Glomerular visceral epithelial cell (primary cell): ENCODE results near the gene KIAA1549.

ENCODE experiments used
- DNase-seq: peaks from one replicate; pipeline ENCODE4 v3.0.0-alpha.2; 2016; ENCODE audit errors: extremely low spot score

Gene KIAA1549

GRCh38 chr7:138975343-138976104, 5.7 kb downstream of the KIAA1549 start:
- DNase-seq, result no peak

GRCh38 chr7:138974675-138975292, 6.4 kb downstream of the KIAA1549 start:
- no peak for DNase-seq

GRCh38 chr7:138974103-138974502, 7.1 kb downstream of the KIAA1549 start:
- no peak for DNase-seq

DNA sequence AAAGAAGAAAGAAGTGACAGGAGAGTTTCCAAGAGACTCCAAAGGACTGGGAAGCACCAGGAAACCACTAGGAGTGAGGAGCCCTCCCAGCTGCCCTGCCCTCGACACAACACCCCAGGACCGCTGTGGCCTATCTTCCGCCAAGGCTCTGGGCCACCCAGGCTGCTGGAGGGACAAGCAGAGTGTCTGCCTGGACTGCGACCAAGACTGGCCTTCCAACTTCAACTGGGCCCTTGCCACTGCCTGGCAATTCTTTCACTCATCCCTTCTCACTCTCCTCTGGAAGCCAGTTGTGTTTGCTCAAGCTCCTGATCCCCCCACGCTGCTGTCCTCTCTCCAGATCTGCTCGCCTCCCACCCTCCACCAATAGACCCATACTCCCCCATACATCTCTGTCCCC, 10.2 kb downstream of the KIAA1549 start:
- DNase-seq, result no peak

DNA sequence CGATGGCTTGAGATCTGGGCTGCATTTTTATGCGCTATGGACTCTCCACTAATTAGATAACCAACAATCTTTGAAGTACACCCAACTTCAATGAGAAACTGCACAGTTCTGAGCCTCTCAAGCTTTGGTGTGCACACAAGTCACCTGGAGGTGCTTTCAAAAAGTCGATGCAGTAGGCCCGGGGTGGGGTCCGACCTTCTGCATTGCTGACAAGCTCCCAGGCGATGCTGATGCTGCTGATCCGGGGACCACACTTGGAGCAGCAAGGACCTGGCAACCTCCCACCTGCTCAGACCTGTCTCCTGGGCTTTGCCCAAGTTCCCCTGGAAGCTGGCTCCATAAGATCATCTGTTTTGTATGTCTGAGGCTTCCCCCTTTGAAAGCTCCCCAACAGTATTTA, 10.7 kb downstream of the KIAA1549 start:
- no peak for DNase-seq

DNA sequence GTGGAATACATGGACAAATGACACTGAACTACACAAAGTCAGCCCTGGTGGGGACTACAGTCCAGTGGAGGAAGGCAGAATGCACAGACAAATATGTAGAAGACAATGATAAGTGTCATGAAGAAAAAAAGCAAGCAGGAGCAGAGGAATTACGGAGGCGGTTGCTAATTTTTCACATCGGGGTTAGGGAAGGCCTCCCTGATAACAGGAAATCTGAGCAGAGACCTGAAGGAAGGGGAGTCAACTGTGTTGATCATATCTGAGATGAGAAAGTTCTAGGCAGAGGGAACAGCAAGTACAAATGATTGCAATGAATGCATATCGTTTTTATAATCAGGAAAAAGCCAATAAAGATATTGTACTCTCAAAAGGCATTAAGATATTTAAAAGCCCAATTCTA, 14.0 kb downstream of the KIAA1549 start:
- DNase-seq, result no peak

GRCh38 chr7:138964624-138965436, 16.4 kb downstream of the KIAA1549 start:
- DNase-seq, result no peak

DNA sequence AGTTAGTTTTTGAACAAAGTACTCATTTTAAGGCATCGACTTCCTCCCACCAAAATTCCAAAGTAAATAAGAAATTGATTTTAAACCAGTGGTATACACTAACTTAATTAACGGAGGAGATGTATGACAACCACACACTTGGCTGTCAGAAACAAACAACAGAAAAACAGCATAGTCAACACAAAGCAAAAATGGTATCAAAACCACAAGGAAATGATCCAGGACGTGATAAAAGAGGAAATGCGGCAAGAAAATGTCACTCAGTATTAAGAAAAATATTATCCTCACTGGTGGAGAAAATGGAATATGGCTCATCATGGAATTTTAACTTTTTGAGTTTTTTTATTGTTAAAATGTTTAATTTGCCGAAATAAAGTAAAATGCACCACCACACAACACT, 17.5 kb downstream of the KIAA1549 start:
- no peak for DNase-seq

DNA sequence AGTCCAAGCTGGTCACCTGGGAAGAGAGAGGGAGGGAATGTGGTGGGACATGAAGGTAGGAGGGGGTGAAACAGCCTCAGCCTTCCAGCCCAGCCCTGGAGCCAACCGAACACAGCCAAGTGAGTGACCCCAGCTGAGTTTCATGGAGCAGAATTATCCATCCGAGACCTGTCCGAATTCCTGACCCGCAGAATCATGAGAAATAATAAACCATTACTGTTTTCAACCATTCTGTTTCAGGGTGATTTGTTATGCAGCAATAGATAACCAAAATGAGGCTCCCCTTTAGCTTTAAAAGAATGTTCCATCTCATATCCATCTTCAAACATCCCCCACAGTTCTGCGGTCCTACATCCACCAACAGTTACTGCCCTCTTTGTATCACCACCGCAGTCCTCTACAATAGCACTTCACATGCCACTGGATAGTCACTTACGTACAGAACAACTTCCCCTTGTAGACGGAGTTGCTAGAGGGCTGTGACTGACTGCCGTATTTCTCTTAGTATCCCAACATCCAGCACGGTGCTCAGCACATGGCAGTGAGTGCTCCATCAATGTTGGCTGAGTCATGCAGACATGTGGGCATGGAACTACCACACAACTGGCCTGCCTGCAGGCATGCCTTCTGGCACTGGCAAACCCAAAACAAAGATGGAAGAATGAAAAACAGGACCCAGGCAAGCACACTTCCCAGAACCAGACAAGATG, 18.5 kb downstream of the KIAA1549 start:
- DNase-seq, result peak; percentile 53

DNA sequence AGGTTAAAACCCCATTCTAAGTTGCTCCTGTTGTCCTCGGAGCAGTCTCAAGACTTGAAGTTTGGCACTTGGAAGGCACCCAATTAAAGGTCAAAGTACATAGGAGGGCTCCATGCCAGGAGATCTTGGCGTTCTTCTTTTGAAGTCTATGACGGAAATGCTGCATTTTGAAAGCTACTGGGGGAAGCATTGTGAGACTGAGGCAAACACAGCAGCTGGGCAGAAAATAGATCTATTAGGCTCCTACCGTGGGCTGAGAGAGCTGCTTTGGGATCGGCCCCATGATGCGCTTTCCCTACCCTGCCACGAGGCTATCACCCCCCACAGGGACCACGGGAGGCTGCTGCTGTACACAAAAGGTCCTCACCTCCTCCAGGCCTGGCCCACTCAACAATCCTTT, 20.0 kb downstream of the KIAA1549 start:
- no peak for DNase-seq

DNA sequence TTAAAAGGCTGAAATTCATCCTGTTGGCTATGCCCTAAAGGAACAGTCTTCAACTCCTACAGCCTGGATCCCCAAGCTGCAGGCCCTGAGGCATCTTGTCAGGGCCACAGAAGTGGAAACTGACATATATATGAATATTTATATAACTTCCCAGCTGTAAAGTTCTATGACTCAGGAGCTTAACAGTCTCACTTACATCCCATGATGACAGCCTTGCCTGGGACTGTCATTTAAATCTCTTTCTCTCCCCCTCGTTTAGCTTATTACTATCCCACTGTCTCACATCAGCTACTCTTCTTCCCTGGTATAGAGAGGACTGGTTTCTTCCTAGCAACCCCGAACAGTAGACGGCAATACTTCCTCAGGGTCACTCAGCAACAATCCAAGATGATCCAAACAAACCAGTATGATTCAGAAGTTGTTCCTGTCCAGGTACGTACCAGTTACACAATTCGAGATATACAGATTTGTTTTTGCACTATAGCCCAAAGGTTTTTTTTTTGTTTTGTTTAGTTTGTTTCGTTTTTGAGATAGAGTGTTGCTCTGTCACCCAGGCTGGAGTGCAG, 22.7 kb downstream of the KIAA1549 start:
- DNase-seq, result no peak

DNA sequence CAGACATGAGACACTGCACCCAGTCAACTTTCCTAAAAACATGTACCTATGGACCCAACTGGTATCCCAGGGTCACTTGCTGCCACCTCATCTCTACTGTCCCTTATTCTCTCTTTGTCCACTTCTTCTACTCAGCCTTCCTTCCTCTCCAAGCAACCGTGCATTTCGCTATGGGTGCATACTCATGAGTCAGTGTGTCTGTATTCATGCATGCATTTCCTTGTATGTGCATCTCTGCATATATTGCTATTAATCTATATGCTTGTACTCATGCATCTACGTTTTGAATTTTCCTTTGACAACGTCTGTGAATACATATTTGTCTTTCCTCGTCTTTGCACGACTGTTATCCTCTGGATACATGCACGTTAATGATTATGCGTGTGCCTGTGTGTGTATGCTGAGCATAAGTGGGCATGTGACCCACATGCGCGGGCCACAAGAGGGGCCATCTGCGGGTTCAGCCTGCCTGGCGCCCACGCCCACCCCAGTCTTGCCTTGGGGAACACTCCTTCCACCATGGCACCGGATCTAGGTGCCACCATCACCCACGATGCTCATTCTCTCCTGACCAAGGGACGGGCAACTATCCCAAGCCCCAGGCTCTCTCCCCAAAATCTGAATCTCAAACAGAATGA, 23.3 kb downstream of the KIAA1549 start:
- no peak for DNase-seq

DNA sequence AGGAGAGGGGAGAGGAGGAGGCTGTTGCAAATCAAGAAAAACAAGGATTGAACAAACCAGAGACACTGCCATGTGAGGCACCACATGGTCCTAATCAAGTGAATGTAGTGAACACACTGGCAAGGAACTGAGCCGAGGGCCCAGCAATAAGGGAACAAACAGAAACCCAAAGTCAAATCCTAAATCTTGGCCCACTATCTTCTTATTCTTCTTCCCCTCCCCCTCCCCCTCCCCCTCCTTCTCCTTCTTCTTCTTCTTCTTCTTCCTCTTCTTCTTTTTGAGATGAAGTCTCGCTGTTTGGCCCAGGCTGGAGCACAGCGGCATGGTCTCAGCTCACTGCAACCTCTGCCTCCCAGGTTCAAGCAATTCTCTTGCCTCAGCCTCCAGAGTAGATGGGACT, 24.0 kb downstream of the KIAA1549 start:
- no peak for DNase-seq

DNA sequence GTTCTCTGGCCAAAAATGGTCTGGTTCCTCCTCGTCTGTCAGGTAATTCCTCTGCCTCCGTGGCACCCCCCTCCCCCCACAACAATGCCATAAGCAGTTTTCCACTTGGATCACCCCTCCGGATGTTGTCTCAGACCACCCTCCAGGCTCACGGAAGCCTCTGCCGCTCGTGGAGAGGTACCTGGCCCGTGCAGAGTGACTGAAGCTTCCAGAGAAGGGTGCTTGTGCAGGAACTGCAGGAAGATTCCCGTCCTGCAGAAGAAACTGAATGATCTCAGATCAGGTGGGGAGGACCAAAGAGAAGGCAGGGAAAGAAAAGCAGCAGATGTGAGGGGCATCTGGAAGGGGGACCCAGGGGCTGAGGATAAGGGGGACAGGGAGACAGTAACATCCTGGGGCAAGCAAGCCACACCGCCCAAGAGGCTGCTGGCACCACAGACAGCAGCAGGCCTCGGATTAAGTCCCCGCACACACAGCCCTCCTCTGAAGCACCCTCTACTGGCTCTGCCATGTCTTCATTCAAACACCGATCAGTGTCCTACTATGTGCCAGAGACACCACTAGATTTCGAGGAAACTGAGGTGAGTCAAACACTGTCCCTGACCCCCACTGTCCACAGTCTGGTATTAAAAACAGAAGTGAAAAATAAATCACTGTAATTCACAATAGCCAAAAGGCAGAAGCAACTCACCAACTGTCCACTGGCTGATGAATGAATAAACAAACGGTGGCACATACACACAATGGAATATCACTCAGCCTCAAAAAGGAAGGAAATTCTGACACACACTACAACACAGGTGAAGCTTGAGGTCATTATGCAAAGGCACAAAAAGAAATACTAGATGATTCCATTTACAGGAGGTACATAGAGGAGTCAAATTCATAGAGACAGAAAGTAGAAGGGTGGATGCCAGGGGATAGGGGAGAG, 26.4 kb downstream of the KIAA1549 start:
- DNase-seq, result no peak

- DNase-seq, result no peak
These were observed 28.4 kb downstream of the KIAA1549 start for GRCh38 chr7:138952791-138953190.

DNA sequence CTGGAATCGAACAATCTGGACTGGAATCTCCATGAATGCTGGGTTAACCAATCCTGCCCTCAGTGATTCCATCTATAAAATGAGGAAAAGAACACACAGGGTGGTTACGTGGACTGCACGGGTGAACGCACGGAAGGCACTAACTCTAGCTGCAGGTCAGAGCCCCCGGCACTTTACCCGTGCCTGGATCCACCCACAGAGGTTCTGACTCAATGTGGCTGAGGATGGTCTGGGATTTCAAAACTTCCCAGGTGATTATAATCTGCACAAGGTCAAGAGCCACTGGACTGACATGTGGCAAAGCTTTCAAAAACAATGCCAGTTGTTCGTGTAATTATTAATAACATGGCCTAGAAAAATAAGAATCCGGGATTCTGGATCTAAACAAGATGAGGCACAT, 29.2 kb downstream of the KIAA1549 start:
- DNase-seq, result peak; percentile 69

DNA sequence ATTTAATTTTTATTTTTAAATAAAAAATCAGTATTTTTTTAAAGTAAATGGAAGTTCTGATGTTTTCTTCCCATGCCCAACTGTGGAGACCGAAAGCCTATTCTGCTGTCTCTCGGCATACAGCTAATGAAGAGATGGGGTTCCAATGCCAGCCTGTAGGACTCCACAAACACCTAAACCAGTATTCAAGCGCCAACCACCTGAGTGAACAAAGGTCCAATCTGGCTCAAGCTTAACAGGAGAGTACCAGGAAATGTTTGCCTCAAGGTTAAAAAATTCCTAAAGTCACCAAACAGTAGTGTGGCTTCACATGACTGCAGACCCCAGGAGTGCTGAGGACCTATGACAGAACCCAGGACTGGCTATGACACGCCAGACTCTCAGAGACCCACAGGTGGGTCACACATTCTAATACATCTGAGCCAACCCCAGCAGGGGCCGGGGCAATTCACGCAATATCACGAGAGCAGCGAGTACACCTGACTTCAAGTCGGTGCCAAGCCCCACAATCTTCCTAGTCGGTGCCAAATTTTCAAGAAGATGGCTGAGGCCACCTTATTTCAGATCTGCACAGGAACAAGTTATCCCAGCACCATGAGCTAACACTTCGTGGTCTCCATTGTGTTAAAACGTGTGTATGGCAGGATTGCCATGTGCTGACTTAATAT, 31.6 kb downstream of the KIAA1549 start:
- no peak for DNase-seq

GRCh38 chr7:138948403-138948802, 32.8 kb downstream of the KIAA1549 start:
- no peak for DNase-seq

DNA sequence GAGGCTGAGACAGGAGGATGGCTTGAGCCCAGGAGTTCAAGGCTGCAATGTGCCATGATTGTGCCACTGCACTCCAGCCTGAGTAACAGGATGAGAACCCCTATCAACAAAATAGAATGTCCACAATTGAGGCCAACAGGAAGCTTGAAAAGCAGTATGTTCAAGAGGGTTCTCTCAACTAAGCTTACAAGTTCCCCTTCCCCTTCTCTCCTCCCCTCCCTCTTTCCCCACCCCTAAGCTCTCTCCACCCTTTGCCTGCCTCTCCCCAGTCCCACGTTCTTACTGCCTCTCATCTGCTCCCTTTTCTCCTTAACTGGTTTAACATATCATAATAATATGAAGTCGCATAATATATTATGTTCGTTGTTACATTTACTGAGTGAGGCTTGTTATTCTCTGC, 35.4 kb downstream of the KIAA1549 start:
- no peak for DNase-seq

GRCh38 chr7:138945154-138945553, 36.0 kb downstream of the KIAA1549 start:
- DNase-seq, result no peak
